HepG2 (cell line): ENCODE data around the gene ZNF581. TPM values are rescaled to one million over a fixed set of nuclear protein-coding genes. Genes with fewer than 3 reads are reported as not detected.
A peak's percentile ranks its signal among the peaks of the same experiment; 100 is the strongest.

Source experiments
- EP300 ChIP-seq, 3 experiments: sonication (generic) in 1 of 3; formaldehyde crosslinking in 1 of 3; IDR thresholded peaks; 2 replicates each; pipeline versions ENCODE4 v1.5.1 to v1.6.1; 2011 to 2020; ENCODE audit warnings: low read depth in 2 of 3, low read length in 2 of 3, borderline replicate concordance in 1 of 3, improper control_type of control experiment in 1 of 3, mild to moderate bottlenecking in 1 of 3, missing genetic modification reagents in 1 of 3, moderate library complexity in 1 of 3
- ETV6 ChIP-seq: sonication (generic); formaldehyde crosslinking; conservative IDR thresholded peaks from 2 replicates; pipeline ENCODE4 v1.4.0; 2020; ENCODE audit warnings: missing genetic modification reagents
- FOXA3 ChIP-seq: IDR thresholded peaks from 2 replicates; pipeline ENCODE4 v1.6.1; 2016; ENCODE audit warnings: missing genetic modification reagents, missing compliant biosample characterization
- FOXO1 ChIP-seq: sonication (generic); formaldehyde crosslinking; IDR thresholded peaks from 2 replicates; pipeline ENCODE4 v1.4.0; 2020; ENCODE audit warnings: missing genetic modification reagents
- GATAD2A ChIP-seq: IDR thresholded peaks from 2 replicates; pipeline ENCODE4 v1.6.1; 2016
- GMEB1 ChIP-seq: sonication (generic); formaldehyde crosslinking; IDR thresholded peaks from 2 replicates; pipeline ENCODE4 v1.5.1; 2020; ENCODE audit warnings: missing genetic modification reagents, mild to moderate bottlenecking, borderline replicate concordance
- HNRNPK ChIP-seq: fragments of 200-400 bp; formaldehyde crosslinking; IDR thresholded peaks from 2 replicates; pipeline ENCODE4 v1.6.1; 2018; ENCODE audit warnings: low read length, low read depth, moderate library complexity, mild to moderate bottlenecking; ENCODE audit not compliant: poor library complexity, severe bottlenecking
- KMT2A ChIP-seq: sonication (generic); formaldehyde crosslinking; IDR thresholded peaks from 2 replicates; pipeline ENCODE4 v1.4.0; 2020; ENCODE audit warnings: missing genetic modification reagents
- MTF2 ChIP-seq: sonication (generic); formaldehyde crosslinking; IDR thresholded peaks from 2 replicates; pipeline ENCODE4 v1.5.0; 2020; ENCODE audit warnings: missing genetic modification reagents, borderline replicate concordance
- ONECUT2 ChIP-seq: sonication (generic); formaldehyde crosslinking; IDR thresholded peaks from 2 replicates; pipeline ENCODE4 v1.4.0; 2020; ENCODE audit warnings: missing genetic modification reagents
- PHF8 ChIP-seq: sonication (generic); formaldehyde crosslinking; IDR thresholded peaks from 2 replicates; pipeline ENCODE4 v1.5.0; 2020; ENCODE audit warnings: missing genetic modification reagents
- RBFOX2 ChIP-seq: fragments of 200-400 bp; formaldehyde crosslinking; IDR thresholded peaks from 2 replicates; pipeline ENCODE4 v1.6.1; 2017; ENCODE audit warnings: low read depth, mild to moderate bottlenecking, low read length
- TAF1 ChIP-seq: sonication (generic); formaldehyde crosslinking; IDR thresholded peaks from 2 replicates; pipeline ENCODE4 v1.4.0; 2020; ENCODE audit warnings: missing genetic modification reagents
- THAP11 ChIP-seq: IDR thresholded peaks from 2 replicates; pipeline ENCODE4 v1.6.1; 2016; ENCODE audit warnings: missing biosample characterization, missing genetic modification reagents
- ZBTB34 ChIP-seq: sonication (generic); formaldehyde crosslinking; IDR thresholded peaks from 2 replicates; pipeline ENCODE4 v1.8.0; 2022; ENCODE audit warnings: mild to moderate bottlenecking, missing genetic modification reagents
- ZNF296 ChIP-seq: sonication (generic); formaldehyde crosslinking; conservative IDR thresholded peaks from 2 replicates; pipeline ENCODE4 v1.5.0; 2020; ENCODE audit warnings: mild to moderate bottlenecking, missing genetic modification reagents
- ZNF816 ChIP-seq: sonication (generic); formaldehyde crosslinking; IDR thresholded peaks from 2 replicates; pipeline ENCODE4 v1.8.0; 2022; ENCODE audit warnings: missing genetic modification reagents, mild to moderate bottlenecking, borderline replicate concordance
- ZNF841 ChIP-seq: sonication (generic); formaldehyde crosslinking; IDR thresholded peaks from 2 replicates; pipeline ENCODE4 v1.8.1; 2023; ENCODE audit warnings: missing genetic modification reagents, borderline replicate concordance
- polyA plus RNA-seq, 8 experiments: library from polyadenylated mRNA; depleted of rRNA in 3 of 8; stranded (reverse) in 7 of 8; unstranded in 1 of 8; fragments of >200 nt; fragmentation: Illumina TruSeq in 4 of 8; extraction: Trizol in 4 of 8; gene quantifications; 2 replicates each; pipeline versions ENCODE4 v1.2.1 to v1.2.3, GENCODE V29; 2011 to 2016; ENCODE audit warnings: low read depth in 4 of 8, missing spikeins in 1 of 8, mixed read lengths in 1 of 8; ENCODE audit not compliant: insufficient read depth in 1 of 8
- total RNA-seq, 5 experiments: library from RNA; depleted of rRNA; stranded (reverse); fragments of >200 nt; fragmentation: Illumina TruSeq; extraction: Trizol; gene quantifications; 2 replicates each; pipeline ENCODE4 v1.2.3, GENCODE V29; 2016; ENCODE audit warnings: low read depth in 1 of 5
- TF ChIP-seq, protein P1 (sequence below): sonication (generic); formaldehyde crosslinking; IDR thresholded peaks from 2 replicates; pipeline ENCODE4 v1.5.0; 2020; ENCODE audit warnings: missing genetic modification reagents, mild to moderate bottlenecking, borderline replicate concordance

ZNF581 gene
- total and polyA plus RNA-seq, 2 of the 13 experiments (the other 11 are each of a cell fraction or from before 2014, with no cell fraction given), result 19.6 to 49.5 TPM

- no peak for TF ChIP-seq ZBTB34 (CRISPR knock-in tag)
- no peak; the same call in 1 of the 2 replicates for TF ChIP-seq KMT2A (CRISPR knock-in tag)
- no peak for TF ChIP-seq EP300 (IDR thresholded peaks at IDR 0.05; ENCODE audit: low read depth in 2 of 2, low read length in 2 of 2)
- TF ChIP-seq EP300 (CRISPR knock-in tag; IDR thresholded peaks at IDR 0.05; ENCODE audit: borderline replicate concordance), result peak; percentile 20; the same call in 1 of the 2 replicates
- peak; percentile 82 for TF ChIP-seq HNRNPK
- TF ChIP-seq GATAD2A (CRISPR knock-in tag), result 0 out of 2 replicates have a peak, but pooled peaks have one; percentile 11
- 0 out of 2 replicates have a peak, but pooled peaks have one; percentile 34 for TF ChIP-seq ZNF296 (CRISPR knock-in tag)
- TF ChIP-seq, protein P1, sequence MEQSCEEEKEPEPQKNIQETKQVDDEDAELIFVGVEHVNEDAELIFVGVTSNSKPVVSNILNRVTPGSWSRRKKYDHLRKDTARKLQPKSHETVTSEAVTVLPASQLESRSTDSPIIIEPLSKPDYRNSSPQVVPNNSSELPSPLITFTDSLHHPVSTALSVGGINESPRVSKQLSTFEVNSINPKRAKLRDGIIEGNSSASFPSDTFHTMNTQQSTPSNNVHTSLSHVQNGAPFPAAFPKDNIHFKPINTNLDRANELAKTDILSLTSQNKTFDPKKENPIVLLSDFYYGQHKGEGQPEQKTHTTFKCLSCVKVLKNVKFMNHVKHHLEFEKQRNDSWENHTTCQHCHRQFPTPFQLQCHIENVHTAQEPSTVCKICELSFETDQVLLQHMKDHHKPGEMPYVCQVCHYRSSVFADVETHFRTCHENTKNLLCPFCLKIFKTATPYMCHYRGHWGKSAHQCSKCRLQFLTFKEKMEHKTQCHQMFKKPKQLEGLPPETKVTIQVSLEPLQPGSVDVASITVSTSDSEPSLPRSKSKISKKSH (CRISPR knock-in tag), result no peak
- TF ChIP-seq FOXA3 (CRISPR knock-in tag), result 0 out of 2 replicates have a peak, but pooled peaks have one; percentile 7
- TF ChIP-seq ZNF816 (CRISPR knock-in tag), result peak; percentile 75
- no peak for TF ChIP-seq MTF2 (CRISPR knock-in tag)
- no peak for TF ChIP-seq FOXO1 (CRISPR knock-in tag)
- peak; percentile 20; the same call in 1 of the 2 replicates for TF ChIP-seq PHF8 (CRISPR knock-in tag)
- TF ChIP-seq ZNF841 (CRISPR knock-in tag), result no peak
- peak; percentile 16; the same call in 1 of the 2 replicates for TF ChIP-seq TAF1 (CRISPR knock-in tag)
- TF ChIP-seq RBFOX2, result peak; percentile 72
- TF ChIP-seq GMEB1 (CRISPR knock-in tag), result peak; percentile 10; the same call in 1 of the 2 replicates
- peak; percentile 67; the same call in 1 of the 2 replicates for TF ChIP-seq THAP11 (CRISPR knock-in tag)
- no peak for TF ChIP-seq ONECUT2 (CRISPR knock-in tag)
- TF ChIP-seq ETV6, result 0 out of 2 replicates have a peak, but pooled peaks have one; percentile 12
- TF ChIP-seq, all 625 proteins: peak for 129
Measured at GRCh38 chr19:55640577-55641425, 2.6 kb upstream of the ZNF581 start, which contains the start of gene ZNF580 (continued).
